Sigmoid colon (tissue), 7 donors: Measurements from ENCODE around the gene GPR142. TPM values are rescaled to one million over a fixed set of nuclear protein-coding genes. Genes with fewer than 3 reads are reported as not detected.

Experiments used
- DNase-seq: peaks from one replicate; pipeline ENCODE4 v3.0.0-alpha.2; 2019
- H3K27ac ChIP-seq, 4 donors: fragments of 200-600 bp; sonication (generic); one replicate each; pipeline ENCODE4 v1.5.1; 2016 to 2019; ENCODE audit warnings: mild to moderate bottlenecking in 1 of 4
- H3K27me3 ChIP-seq, 3 donors: fragments of 200-600 bp; sonication (generic); one replicate each; pipeline ENCODE4 v1.5.1; 2019; ENCODE audit warnings: mild to moderate bottlenecking in 1 of 3
- H3K36me3 ChIP-seq, 4 donors: fragments of 200-600 bp; sonication (generic); one replicate each; pipeline ENCODE4 v1.5.1; 2016 to 2019
- H3K4me1 ChIP-seq, 4 donors: fragments of 200-600 bp; sonication (generic); one replicate each; pipeline ENCODE4 v1.5.1; 2017 to 2019
- H3K4me3 ChIP-seq, 4 donors: fragments of 200-600 bp; sonication (generic); one replicate each; pipeline ENCODE4 v1.5.1; 2017 to 2019; ENCODE audit warnings: mild to moderate bottlenecking in 2 of 4, moderate library complexity in 1 of 4
- H3K9me3 ChIP-seq, 4 donors: fragments of 200-600 bp in 3 of 4; sonication (generic) in 3 of 4; one replicate each; pipeline versions ENCODE4 v1.5.1 to v1.6.1; 2013 to 2019
- EP300 ChIP-seq, 4 donors: sonication (generic); formaldehyde crosslinking; IDR thresholded peaks; one replicate each; pipeline ENCODE4 v1.6.1; 2017; ENCODE audit warnings: antibody characterized with exemption in 4 of 4
- POLR2A ChIP-seq, 2 donors: fragments of 450-650 bp; IDR thresholded peaks; one replicate each; pipeline ENCODE4 v1.6.1; 2016; ENCODE audit warnings: antibody characterized with exemption in 2 of 2, mild to moderate bottlenecking in 2 of 2, moderate library complexity in 2 of 2
- POLR2AphosphoS5 ChIP-seq, 4 donors: sonication (generic); formaldehyde crosslinking; IDR thresholded peaks; one replicate each; pipeline ENCODE4 v1.6.1; 2017; ENCODE audit warnings: antibody characterized with exemption in 4 of 4
- WGBS, 2 donors: extraction: QIAGEN DNeasy Blood & Tissue Kit; methylation state at CpG; one replicate each; pipeline ENCODE4 v1.1.7; 2013; 5-methylcytosine and 5-hydroxymethylcytosine counted together
- intact Hi-C: fragments of 100-400 bp; cut with DNase I; formaldehyde crosslinking; loops from one replicate; pipeline ENCODE4 v1.15.1; 2023
- polyA plus RNA-seq, 3 donors: library from polyadenylated mRNA; stranded (reverse); fragments of 200-250 nt; gene quantifications; one replicate each; pipeline ENCODE4 v1.2.3, GENCODE V29; 2013
- total RNA-seq, 4 donors: library from RNA; depleted of rRNA; stranded (reverse); fragments of >200 nt; gene quantifications; one replicate each; pipeline ENCODE4 v1.1.0, GENCODE V29; 2016
- TF ChIP-seq, protein P1 (sequence below), 4 experiments: fragments of 450-650 bp in 3 of 4; fragments of 200-600 bp in 1 of 4; IDR thresholded peaks; one replicate each; pipeline ENCODE4 v1.5.1; 2016 to 2019; ENCODE audit warnings: antibody characterized with exemption in 4 of 4, mild to moderate bottlenecking in 3 of 4, moderate library complexity in 2 of 4
- donor health status: healthy with polysubstance abuse.
- donor health status: Bipolar disorder and iron deficiency.
- donor health status: healthy.

The GPR142 gene
- total and polyA plus RNA-seq, 7 donors, result 0.16 to 1.8 TPM; not detected in 5

DNA sequence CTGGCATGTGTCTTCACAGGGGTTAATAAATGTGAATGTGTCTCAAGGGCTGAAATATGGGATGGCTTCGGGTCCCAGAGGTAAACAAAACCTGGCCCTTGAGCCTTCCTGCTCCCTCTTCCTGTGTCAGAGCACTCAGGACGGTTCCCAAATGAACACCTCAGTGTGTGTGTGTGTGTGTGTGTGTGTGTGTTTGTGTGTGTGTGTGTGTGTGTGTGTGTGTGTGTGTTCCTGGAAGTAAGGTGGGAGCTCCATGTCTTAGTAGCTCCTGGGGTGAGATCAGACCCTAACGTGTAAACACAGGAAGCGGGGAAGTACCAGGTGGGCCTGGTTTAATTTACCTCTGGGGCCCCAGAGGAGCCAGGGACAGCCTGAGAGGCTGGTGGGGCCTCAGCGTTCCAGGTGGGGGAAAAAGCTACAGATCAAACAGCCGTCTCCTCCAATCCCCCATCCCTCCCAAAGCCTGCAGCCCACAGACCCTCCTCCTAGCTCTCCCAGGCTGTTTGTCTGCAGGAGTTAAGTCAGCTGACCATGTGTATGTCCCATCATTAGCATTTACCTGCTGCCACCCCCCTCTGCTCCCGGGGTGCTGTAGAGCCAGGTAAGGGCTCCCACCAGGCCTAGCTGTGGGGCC is 35.2 kb upstream of the GPR142 start:
- 65 to 68% methylated on average over 7 of the region's 7 CpGs for WGBS, 2 donors
- intact Hi-C loops, result no loop called here
- H3K27me3 ChIP-seq, result peaks cover 4 to 30% (median 16%) of the 10 kb centered on the region in 3 donors
- H3K9me3 ChIP-seq, result peaks cover 0 to 2% (median 0%) of the 10 kb centered on the region in 4 donors
- no peaks in the 10 kb centered on the region for H3K36me3 ChIP-seq
- H3K4me3 ChIP-seq, result no peak overlapping the region
- H3K27ac ChIP-seq, result no peak overlapping the region
- H3K4me1 ChIP-seq, result no peaks in the 10 kb centered on the region
- TF ChIP-seq POLR2AphosphoS5 (IDR thresholded peaks at IDR 0.05) (no peak), POLR2A (IDR thresholded peaks at IDR 0.05) (no peak), EP300 (IDR thresholded peaks at IDR 0.05) (no peak)
- TF ChIP-seq, protein P1, sequence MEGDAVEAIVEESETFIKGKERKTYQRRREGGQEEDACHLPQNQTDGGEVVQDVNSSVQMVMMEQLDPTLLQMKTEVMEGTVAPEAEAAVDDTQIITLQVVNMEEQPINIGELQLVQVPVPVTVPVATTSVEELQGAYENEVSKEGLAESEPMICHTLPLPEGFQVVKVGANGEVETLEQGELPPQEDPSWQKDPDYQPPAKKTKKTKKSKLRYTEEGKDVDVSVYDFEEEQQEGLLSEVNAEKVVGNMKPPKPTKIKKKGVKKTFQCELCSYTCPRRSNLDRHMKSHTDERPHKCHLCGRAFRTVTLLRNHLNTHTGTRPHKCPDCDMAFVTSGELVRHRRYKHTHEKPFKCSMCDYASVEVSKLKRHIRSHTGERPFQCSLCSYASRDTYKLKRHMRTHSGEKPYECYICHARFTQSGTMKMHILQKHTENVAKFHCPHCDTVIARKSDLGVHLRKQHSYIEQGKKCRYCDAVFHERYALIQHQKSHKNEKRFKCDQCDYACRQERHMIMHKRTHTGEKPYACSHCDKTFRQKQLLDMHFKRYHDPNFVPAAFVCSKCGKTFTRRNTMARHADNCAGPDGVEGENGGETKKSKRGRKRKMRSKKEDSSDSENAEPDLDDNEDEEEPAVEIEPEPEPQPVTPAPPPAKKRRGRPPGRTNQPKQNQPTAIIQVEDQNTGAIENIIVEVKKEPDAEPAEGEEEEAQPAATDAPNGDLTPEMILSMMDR (IDR thresholded peaks at IDR 0.05), result no peak
- no peak for DNase-seq

DNA sequence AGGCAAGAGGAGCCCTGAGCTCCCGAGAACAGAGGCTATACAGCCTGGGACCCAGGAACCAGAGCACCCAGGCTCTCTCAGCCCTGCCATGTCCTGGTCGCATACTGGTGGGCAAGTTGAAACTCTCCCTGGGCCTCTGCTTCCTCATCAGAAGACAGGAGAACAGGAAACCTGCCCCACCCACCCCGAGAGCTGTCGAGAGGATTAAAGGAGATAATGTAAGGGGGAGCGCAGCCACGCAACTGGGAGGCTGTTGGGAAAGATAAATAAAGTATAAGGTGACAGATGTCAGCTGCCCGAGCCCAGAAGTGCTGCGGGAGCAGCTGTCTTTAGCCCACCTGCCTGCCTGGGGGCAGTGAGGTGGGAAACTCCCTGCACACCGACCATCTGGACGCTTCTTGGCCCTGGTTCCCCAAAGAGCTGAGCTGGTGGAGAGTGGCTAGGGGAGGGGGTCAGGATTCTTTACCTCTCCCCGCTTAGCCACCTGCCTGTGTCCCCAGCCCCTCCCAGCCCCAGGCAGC is 34.5 kb upstream of the GPR142 start:
- no peak for DNase-seq
- WGBS, 2 donors, result 14 to 26% methylated on average over 11 of the region's 11 CpGs
- Histone ChIP-seq H3K4me3 (no peak overlapping the region), H3K9me3 (peaks cover 0 to 2% (median 0%) of the 10 kb centered on the region in 4 donors), H3K4me1 (no peaks in the 10 kb centered on the region), H3K36me3 (no peaks in the 10 kb centered on the region), H3K27ac (no peak overlapping the region), H3K27me3 (peaks cover 0 to 27% (median 10%) of the 10 kb centered on the region in 3 donors)
- intact Hi-C loops, result no loop called here
- no peak for TF ChIP-seq POLR2A (IDR thresholded peaks at IDR 0.05)
- no peak for TF ChIP-seq EP300 (IDR thresholded peaks at IDR 0.05)
- no peak for TF ChIP-seq POLR2AphosphoS5 (IDR thresholded peaks at IDR 0.05)
- TF ChIP-seq, protein P1 (IDR thresholded peaks at IDR 0.05), result no peak

DNA sequence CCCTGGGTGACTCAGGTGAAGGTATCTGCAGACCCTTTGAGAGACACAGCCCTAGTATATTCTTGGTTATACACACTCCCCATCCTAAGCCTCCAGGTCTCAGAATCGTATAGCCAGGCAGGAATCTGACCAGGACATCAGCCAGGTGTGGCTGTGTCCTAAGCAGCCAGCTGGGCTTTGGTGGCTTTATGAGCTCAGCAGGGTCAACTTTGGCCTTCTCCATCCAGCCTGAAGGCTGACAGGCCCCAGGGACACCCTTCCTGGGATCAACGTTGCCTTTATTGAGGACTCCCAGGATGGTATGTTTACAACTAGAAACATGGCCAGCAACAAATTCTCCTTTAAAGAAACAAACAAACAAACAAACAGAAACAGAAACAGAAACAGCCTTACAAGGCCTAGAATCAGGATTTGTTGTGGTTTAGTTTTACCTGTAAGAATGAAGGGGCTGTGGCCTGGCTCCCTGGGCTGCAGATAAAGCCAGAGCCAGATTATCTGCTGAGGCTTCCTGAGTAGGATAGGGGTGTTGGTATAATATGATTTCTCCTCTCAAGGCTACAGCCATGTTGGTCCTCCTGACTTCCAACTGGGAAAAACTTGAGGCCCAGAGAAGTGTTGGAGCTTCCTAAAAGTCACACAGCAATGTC is 32.8 kb upstream of the GPR142 start:
- H3K27ac ChIP-seq, result no peak overlapping the region
- H3K4me3 ChIP-seq, result no peak overlapping the region
- H3K27me3 ChIP-seq, result peaks cover 0 to 33% (median 0%) of the 10 kb centered on the region in 3 donors
- 76 to 81% methylated on average over 2 of the region's 2 CpGs for WGBS, 2 donors
- no peak for DNase-seq
- H3K36me3 ChIP-seq, result no peaks in the 10 kb centered on the region
- peaks cover 0 to 2% (median 0%) of the 10 kb centered on the region in 4 donors for H3K9me3 ChIP-seq
- H3K4me1 ChIP-seq, result no peaks in the 10 kb centered on the region
- intact Hi-C loops, result no loop called here
- TF ChIP-seq, protein P1 (IDR thresholded peaks at IDR 0.05), result no peak

DNA sequence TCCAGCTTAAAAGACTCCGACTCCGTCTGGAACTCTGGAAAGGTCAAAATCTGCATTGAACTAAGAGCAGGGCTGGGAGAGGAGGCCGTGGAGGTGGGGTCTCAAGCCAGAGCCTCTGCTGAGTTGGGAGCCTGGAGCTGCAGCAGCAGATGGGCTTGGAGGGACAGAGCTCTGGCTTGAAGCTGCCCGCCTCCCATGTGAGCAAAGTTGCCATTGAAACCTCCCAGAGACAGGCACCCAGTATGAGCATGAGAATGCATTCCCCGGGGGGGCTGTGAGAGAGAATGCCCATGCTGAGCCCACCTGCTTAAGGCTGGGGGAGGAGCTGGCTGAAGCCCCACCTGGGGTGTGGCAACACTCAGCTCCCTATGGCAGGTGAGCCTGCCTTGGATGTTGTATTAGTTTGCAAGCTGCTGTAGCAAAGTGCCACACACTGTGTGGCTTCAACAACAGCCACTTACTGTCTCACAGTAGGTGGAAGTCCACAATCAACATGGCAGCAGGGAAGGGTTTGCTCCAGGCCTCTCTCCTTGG is 31.7 kb upstream of the GPR142 start:
- TF ChIP-seq, protein P1 (IDR thresholded peaks at IDR 0.05), result no peak
- TF ChIP-seq EP300 (IDR thresholded peaks at IDR 0.05), result no peak
- no peak for TF ChIP-seq POLR2A (IDR thresholded peaks at IDR 0.05)
- TF ChIP-seq POLR2AphosphoS5 (IDR thresholded peaks at IDR 0.05), result no peak
- peaks cover 0 to 2% (median 0%) of the 10 kb centered on the region in 4 donors for H3K9me3 ChIP-seq
- 85 to 88% methylated on average over 5 of the region's 5 CpGs for WGBS, 2 donors
- H3K4me1 ChIP-seq, result no peaks in the 10 kb centered on the region
- no peak for DNase-seq
- H3K36me3 ChIP-seq, result no peaks in the 10 kb centered on the region
- no peak overlapping the region for H3K4me3 ChIP-seq
- intact Hi-C loops, result no loop called here
- H3K27me3 ChIP-seq, result peaks cover 0 to 38% (median 0%) of the 10 kb centered on the region in 3 donors
- H3K27ac ChIP-seq, result no peak overlapping the region
